ENCODE results near the gene M1AP. TPM values are rescaled to one million over a fixed set of nuclear protein-coding genes. Genes with fewer than 3 reads are reported as not detected.

The M1AP gene
- total RNA-seq, 1 donor from 2014 or later: 0.75 TPM

- Mint-ChIP-seq H3K27me3 (ENCODE audit: insufficient read depth, low read depth) (peaks cover 8% of the 10 kb centered on the region), H3K9me3 (no peaks in the 10 kb centered on the region), H3K27ac (no peak overlapping the region), H3K4me3 (no peak overlapping the region), H3K4me1 (peaks cover 1% of the 10 kb centered on the region), H3K36me3 (peaks cover 8% of the 10 kb centered on the region)
- Histone ChIP-seq H3K9me3 (ENCODE audit: low read depth) (no peaks in the 10 kb centered on the region), H2AFZ (replicated peaks) (no peak overlapping the region), H3K4me2 (no peak overlapping the region), H3K79me2 (ENCODE audit: low read depth) (no peaks in the 10 kb centered on the region), H3F3A (ENCODE audit: low read depth) (peaks cover 4% of the 10 kb centered on the region), H3K27ac (no peak overlapping the region), H3K9ac (no peak overlapping the region), H3K36me3 (no peaks in the 10 kb centered on the region), H3K4me3 (no peak overlapping the region), H3K27me3 (peaks cover 10% of the 10 kb centered on the region), H3K4me1 (no peaks in the 10 kb centered on the region), H4K20me1 (ENCODE audit: low read depth) (peaks cover 6% of the 10 kb centered on the region)
- DNase-seq (ENCODE audit: low spot score): no peak
- TF ChIP-seq EZH2phosphoT487 (IDR thresholded peaks at IDR 0.05): no peak
- TF ChIP-seq EZH2 (IDR thresholded peaks at IDR 0.05): no peak
- TF ChIP-seq CTCF (IDR thresholded peaks at IDR 0.05): no peak
Measured at GRCh38 chr2:74542978-74543377, 105.2 kb downstream of the M1AP start.

DNA sequence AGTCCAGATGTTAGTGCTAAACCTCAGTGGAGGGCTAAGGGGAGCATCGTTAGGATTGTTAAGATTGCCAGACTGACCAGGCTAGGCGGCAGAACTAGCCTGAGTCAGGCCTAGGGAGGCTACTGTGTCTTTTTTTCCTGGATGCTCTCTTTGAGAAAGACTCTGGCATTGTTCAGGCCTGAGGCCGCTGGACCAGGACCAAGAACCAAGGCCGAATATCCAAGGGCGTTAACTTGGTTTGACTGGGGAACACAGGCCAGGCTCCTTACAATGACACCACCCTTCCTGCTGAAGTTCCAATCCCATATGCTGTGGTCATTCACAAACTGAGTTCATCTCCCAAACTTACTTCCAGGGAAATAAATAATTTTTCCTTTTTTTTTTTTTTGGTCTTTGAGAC is 107.8 kb downstream of the M1AP start:
- no peaks in the 10 kb centered on the region for H3K9me3 ChIP-seq (ENCODE audit: low read depth)
- no peak overlapping the region for H3K4me3 Mint-ChIP-seq
- no peaks in the 10 kb centered on the region for H3F3A ChIP-seq (ENCODE audit: low read depth)
- TF ChIP-seq CTCF (IDR thresholded peaks at IDR 0.05) (no peak), EZH2phosphoT487 (IDR thresholded peaks at IDR 0.05) (no peak), EZH2 (IDR thresholded peaks at IDR 0.05) (no peak)
- H3K4me3 ChIP-seq: no peak overlapping the region
- no peaks in the 10 kb centered on the region for H4K20me1 ChIP-seq (ENCODE audit: low read depth)
- DNase-seq (ENCODE audit: low spot score): no peak
- H3K9ac ChIP-seq: no peak overlapping the region
- peaks cover 3% of the 10 kb centered on the region for H3K36me3 Mint-ChIP-seq
- H3K36me3 ChIP-seq: no peaks in the 10 kb centered on the region
- no peaks in the 10 kb centered on the region for H3K4me1 ChIP-seq
- no peak overlapping the region for H3K27ac Mint-ChIP-seq
- H3K27ac ChIP-seq: no peak overlapping the region
- H3K4me1 Mint-ChIP-seq: no peaks in the 10 kb centered on the region
- H3K9me3 Mint-ChIP-seq: no peaks in the 10 kb centered on the region
- H3K79me2 ChIP-seq (ENCODE audit: low read depth): no peaks in the 10 kb centered on the region
- H2AFZ ChIP-seq (replicated peaks): no peak overlapping the region
- peaks cover 6% of the 10 kb centered on the region for H3K27me3 Mint-ChIP-seq (ENCODE audit: insufficient read depth, low read depth)
- H3K4me2 ChIP-seq: no peak overlapping the region
- H3K27me3 ChIP-seq: no peaks in the 10 kb centered on the region

DNA sequence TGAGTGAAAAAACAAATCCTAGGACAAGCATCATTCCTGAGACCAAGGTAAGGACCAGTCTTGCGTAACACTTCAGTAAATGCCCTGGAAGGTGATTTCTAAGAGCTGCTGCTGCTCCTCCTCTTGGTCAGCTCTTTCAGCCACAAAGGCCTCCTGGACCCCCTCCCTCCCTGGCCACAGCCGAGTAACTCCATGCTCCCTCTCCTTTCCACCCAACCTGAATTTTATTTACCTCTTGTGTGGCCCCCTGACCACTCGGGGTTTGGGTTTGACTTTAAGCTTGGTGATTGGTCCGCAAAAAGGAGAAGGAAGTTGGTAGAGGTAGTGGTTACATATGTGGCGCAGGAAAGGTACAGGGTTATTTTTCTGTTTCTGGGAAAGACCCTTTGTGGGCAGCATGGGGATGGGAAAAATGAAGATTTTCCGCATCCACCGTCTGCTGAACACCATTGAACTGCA is 109.2 kb downstream of the M1AP start:
- Histone ChIP-seq H3K36me3 (no peaks in the 10 kb centered on the region), H3K4me1 (no peaks in the 10 kb centered on the region), H3K9me3 (ENCODE audit: low read depth) (no peaks in the 10 kb centered on the region), H2AFZ (replicated peaks) (no peak overlapping the region), H4K20me1 (ENCODE audit: low read depth) (no peaks in the 10 kb centered on the region), H3K9ac (no peak overlapping the region), H3F3A (ENCODE audit: low read depth) (no peaks in the 10 kb centered on the region), H3K79me2 (ENCODE audit: low read depth) (no peaks in the 10 kb centered on the region), H3K27ac (no peak overlapping the region), H3K27me3 (no peaks in the 10 kb centered on the region), H3K4me3 (no peak overlapping the region), H3K4me2 (no peak overlapping the region)
- TF ChIP-seq EZH2 (IDR thresholded peaks at IDR 0.05) (no peak), CTCF (IDR thresholded peaks at IDR 0.05) (no peak), EZH2phosphoT487 (IDR thresholded peaks at IDR 0.05) (no peak)
- Mint-ChIP-seq H3K9me3 (no peaks in the 10 kb centered on the region), H3K4me1 (no peaks in the 10 kb centered on the region), H3K36me3 (peaks cover 4% of the 10 kb centered on the region), H3K4me3 (no peak overlapping the region), H3K27me3 (ENCODE audit: insufficient read depth, low read depth) (peaks cover 6% of the 10 kb centered on the region), H3K27ac (no peak overlapping the region)
- DNase-seq (ENCODE audit: low spot score): no peak

All from neural progenitor cell (in vitro differentiated cells).